GM21515 (cell line): Measurements from ENCODE around the gene ATRNL1.

Experiments used
- ATAC-seq: cut with Tn5 transposase; IDR thresholded peaks from one replicate; pipeline ENCODE4 v1.9.1; 2021; ENCODE audit not compliant: unreplicated experiment

Gene ATRNL1

GRCh38 chr10:115882021-115882420 lies 788.9 kb downstream of the ATRNL1 start:
- no peak for ATAC-seq

GRCh38 chr10:115883372-115883771 lies 790.2 kb downstream of the ATRNL1 start:
- ATAC-seq = no peak

- ATAC-seq = no peak
These were observed 791.2 kb downstream of the ATRNL1 start for GRCh38 chr10:115884331-115884730.

GRCh38 chr10:115895166-115895565 lies 802.0 kb downstream of the ATRNL1 start:
- ATAC-seq = no peak

GRCh38 chr10:115898242-115898641 lies 805.1 kb downstream of the ATRNL1 start:
- ATAC-seq = no peak

GRCh38 chr10:115902596-115902995 lies 809.4 kb downstream of the ATRNL1 start:
- no peak for ATAC-seq

GRCh38 chr10:115903207-115903606 lies 810.0 kb downstream of the ATRNL1 start:
- no peak for ATAC-seq

GRCh38 chr10:115903845-115904244 lies 810.7 kb downstream of the ATRNL1 start:
- no peak for ATAC-seq

- ATAC-seq = no peak
These were observed 815.9 kb downstream of the ATRNL1 start for GRCh38 chr10:115909037-115909436.

- ATAC-seq = no peak
These were observed 817.0 kb downstream of the ATRNL1 start for GRCh38 chr10:115909962-115910731.

GRCh38 chr10:115914475-115914874 lies 821.3 kb downstream of the ATRNL1 start:
- no peak for ATAC-seq

GRCh38 chr10:115915429-115915828 lies 822.3 kb downstream of the ATRNL1 start:
- ATAC-seq = no peak

- no peak for ATAC-seq
These were observed 825.6 kb downstream of the ATRNL1 start for GRCh38 chr10:115918812-115919211.

- no peak for ATAC-seq
These were observed 828.6 kb downstream of the ATRNL1 start for GRCh38 chr10:115921795-115922194.

- ATAC-seq = no peak
These were observed 838.1 kb downstream of the ATRNL1 start for GRCh38 chr10:115931309-115931708.

- ATAC-seq = no peak
These were observed 838.9 kb downstream of the ATRNL1 start for GRCh38 chr10:115932099-115932498.

GRCh38 chr10:115933098-115933497 lies 839.9 kb downstream of the ATRNL1 start:
- ATAC-seq = no peak

- ATAC-seq = no peak
These were observed 842.6 kb downstream of the ATRNL1 start for GRCh38 chr10:115935731-115936130.

GRCh38 chr10:115936926-115937767 lies 844.0 kb downstream of the ATRNL1 start:
- ATAC-seq = no peak

GRCh38 chr10:115937768-115938056 lies 844.5 kb downstream of the ATRNL1 start:
- no peak for ATAC-seq

GRCh38 chr10:115939101-115939854 lies 846.1 kb downstream of the ATRNL1 start:
- no peak for ATAC-seq

GRCh38 chr10:115941361-115941771 lies 848.2 kb downstream of the ATRNL1 start:
- no peak for ATAC-seq
